Activated CD4-positive, alpha-beta T cell treated with anti-CD3 and anti-CD28 coated beads for 1 hour (primary cell): ENCODE measurements around the gene BAZ1B.
"Not testable (repeated sequence)": the region's sequence is repeated elsewhere in the genome, so short reads cannot be mapped to it uniquely, and the experiment has no call there.

Source experiments
- DNase-seq: peaks from one replicate; pipeline ENCODE4 v3.0.0-alpha.2; 2020

The BAZ1B gene

DNA sequence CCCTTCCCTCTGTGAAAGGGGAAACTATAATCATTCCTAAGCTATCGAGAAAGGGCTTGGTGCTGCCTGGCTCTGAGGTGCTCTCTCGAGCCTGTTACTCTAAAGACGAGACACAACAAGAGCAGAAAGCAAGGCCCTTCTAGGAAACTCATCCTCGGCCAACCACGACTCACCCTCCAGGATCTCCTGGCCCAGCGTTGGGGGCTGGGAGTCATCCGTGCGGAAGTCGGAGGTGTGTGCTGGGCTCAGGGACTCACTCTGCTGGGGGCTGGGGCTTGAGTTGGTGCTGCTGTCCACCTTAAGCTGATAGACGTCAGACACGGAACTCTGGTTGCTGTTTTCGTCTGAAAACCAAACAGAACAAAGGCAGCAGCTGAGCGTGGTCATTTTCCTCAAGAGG lies 17.6 kb upstream of the BAZ1B start:
- no peak for DNase-seq

GRCh38 chr7:73538510-73538909 lies 16.4 kb upstream of the BAZ1B start:
- not testable (repeated sequence) for DNase-seq

DNA sequence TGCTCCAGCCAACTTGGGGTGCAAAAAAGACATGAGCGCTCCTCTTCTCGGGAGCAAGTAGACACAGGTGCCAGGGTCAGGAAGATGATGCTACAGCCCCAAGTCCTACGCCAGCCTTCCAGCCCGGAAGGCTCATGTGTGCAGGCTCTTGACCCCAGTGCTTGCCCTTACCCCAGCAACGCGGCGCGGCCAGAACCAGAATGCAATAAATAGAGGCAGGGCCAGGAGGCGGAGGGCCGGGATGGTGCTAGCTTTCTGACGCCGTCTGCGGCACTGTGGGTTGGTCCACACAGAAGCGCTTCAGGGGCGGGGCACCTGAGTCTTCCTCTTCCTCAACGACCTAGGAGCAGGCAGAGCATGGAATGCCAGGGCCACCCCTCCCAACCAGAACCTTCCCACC lies 15.0 kb upstream of the BAZ1B start:
- DNase-seq: no peak

DNA sequence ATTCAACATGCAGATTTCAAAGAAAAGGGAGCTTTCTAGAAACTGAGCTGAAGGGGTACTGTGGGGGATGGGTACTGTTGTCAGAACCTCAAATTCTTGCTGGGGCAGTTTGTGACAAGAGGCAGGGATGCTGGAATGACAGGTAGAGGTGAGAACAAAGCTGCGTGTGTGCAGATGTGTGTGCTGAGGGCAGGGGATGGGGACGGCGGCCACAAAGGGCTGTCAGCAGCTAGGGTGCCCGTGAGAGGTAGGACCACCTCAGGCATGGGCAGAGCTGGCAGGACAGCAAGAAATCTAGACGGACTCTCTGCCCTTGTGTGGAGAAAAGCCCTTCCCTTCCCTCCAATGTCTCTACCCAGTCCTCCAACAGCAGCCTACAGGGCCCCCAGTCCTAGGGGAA lies 14.4 kb upstream of the BAZ1B start:
- no peak for DNase-seq

DNA sequence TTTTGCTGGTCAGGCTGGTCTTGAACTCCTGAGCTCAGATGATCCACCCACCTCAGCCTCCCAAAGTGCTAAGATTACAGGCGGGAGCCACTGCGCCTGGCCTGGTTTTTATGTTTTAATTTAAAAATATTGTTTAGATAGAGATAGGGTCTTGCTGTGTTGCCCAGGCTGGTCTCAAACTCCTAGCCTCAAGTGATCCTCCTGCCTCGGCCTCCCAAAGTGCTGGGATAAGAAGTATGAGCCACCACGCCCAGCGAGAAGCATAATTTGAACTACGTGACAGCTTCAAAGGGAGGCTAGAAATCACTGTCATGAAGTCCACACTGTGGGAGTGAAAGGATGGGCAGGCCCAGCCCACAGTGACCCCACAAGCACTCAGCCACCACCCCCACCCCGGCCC lies 13.8 kb upstream of the BAZ1B start:
- not testable (repeated sequence) for DNase-seq

GRCh38 chr7:73533742-73534141 lies 11.6 kb upstream of the BAZ1B start:
- no peak for DNase-seq

DNA sequence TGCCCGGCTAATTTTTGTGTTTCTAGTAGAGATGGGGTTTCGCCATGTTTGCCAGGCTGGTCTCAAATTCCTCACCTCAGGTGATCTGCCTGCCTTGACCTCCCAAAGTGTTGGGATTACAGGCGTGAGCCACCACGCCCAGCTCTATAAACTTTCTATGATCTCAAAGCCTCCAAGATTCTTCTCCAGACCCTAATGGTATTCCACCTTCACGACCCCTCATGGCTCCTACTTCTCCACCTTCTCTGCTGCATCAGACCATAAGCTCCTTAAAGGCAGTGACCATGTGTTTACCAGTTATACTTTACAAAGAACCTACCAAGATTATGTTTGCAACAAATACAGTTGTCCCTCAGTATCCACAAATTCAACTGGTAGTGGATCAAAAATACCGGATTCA lies 10.1 kb upstream of the BAZ1B start:
- no peak for DNase-seq

DNA sequence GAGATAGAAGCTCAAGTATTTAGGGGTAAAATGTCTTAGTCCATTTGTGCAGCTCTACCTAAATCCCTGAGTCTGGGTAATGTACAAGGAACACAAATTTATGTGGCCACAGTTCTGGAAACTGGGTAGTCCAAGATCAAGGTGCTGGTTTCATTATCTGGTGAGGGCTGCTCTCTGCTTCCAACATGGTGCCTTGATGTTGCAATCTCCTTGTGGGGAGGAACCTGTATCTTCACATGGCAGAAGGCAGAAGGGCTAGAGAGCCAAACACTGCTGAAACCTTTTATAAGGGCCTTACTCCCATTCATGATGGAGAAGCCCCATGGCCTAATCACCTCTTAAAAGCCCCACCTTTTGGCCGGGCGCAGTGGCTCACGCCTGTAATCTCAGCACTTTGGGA lies 8.7 kb upstream of the BAZ1B start:
- no peak for DNase-seq

GRCh38 chr7:73526896-73527821 lies 5.1 kb upstream of the BAZ1B start:
- no peak for DNase-seq

DNA sequence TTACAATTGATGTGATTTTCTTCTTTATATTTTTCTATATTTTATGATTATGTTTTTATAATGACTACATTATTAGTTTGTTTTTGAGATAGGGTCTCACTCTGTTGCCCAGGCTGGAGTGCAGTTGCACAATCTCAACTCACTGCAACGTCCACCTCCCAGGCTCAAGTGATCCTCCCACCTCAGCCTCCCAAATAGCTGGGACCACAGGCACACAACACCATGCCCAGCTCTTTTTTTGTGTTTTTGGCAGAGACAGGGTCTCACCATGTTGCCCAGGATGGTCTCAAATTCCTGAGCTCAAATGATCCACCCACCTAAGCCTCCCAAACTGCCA lies 4.0 kb upstream of the BAZ1B start:
- DNase-seq: not testable (repeated sequence)

DNA sequence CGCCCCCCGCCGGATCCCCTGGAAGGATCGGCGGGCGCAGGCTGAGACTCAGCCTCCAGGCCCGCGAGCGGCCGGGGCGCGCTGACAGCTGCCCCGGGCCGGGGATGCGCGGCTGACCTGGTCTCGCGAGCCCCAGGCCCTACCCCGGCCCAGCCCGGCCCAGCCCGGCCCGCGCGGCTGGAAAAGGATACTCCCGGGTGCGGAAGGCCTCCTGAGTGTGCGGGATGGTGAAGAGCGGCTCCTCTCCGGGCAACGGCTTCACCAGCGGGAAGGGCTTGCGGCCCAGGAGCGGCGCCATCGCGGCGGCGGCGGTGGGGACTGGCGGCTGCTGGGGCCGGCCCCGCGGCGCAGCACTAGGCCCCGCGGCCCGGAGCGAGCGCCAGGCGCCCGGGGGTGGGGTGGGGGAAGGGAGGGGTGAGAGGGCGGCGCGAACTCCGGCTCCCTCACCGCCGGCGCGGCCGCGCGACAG lies 423 bp downstream of the BAZ1B start:
- no peak for DNase-seq

DNA sequence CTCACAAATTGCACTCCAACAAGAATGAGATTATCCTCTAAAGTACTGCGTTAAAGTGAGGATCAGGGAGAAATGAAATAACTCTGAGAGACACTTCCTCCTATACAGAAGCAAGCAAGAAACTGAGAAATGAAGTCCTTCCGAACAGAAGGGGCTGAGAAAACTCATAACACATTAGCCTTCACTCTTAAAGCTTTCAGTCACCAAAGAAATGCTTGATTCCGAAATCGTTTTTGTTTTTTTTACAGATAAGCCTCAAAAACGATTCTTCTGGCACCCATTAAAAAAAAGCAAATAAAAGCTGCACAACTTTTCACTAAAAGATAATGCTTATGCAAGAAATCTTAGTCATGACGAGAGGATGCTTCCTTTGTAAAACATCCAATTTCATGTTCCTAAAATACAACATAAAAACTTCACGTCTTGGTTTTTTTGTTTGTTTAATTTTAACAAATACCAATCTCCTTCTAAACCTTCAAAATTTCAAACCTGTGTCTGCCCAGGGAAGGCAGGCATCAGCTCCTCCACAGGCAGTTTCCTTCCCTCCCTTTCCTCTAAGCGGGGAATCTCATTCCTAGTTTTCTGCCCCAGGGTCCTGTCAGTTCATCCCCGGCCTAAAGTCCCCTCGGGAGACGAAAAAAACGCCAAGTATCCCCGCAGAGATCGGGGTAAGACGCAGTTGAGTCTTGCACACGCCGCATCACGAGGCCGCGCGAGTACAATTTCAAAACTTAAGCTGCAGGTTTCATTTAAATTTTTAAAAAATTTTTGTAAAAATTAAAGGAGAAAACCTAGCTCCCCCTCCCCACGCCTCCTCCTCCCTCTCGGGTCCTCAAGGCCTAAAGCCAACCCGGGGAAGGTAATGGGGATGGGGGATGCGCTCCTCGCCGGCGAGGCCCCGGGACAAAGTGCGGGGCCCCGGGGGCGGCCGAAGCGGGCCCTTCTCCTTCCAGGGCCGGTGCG lies 1.1 kb downstream of the BAZ1B start:
- DNase-seq: no peak

DNA sequence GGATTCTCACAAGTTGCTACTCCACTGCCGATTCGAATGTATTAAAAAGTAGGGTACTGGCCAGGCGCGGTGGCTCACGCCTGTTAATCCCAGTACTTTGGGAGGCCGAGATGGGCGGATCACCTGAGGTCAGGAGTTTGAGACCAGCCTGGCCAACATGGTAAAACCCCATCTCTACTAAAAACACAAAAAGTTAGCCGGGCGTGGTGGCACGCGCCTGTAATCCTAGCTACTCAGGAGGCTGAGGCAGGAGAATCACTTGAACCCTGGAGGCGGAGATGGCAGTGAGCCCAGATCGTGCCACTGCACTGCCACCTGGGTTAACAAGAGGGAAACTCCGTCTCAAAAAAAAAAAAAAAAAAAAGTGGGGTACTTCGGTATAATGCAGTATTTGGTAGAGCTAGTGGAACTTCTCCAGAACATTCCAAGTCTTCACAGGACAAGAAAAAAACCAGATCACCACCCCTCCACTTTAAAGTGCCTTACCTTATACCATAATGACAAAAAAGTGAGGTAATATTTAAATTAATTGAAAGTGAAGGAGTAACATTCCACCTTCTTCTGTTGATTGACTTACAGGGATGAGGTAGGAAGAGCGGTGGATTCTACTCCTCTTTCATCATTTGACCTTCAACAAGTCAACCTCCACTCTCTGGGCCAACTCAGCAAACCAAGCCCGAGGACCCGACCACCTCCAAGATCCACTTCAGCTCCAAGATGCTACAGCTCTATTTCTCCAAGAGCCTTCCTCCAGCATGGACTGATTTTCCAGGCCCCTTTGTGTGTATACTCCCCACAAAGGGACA lies 2.0 kb downstream of the BAZ1B start:
- DNase-seq: no peak

DNA sequence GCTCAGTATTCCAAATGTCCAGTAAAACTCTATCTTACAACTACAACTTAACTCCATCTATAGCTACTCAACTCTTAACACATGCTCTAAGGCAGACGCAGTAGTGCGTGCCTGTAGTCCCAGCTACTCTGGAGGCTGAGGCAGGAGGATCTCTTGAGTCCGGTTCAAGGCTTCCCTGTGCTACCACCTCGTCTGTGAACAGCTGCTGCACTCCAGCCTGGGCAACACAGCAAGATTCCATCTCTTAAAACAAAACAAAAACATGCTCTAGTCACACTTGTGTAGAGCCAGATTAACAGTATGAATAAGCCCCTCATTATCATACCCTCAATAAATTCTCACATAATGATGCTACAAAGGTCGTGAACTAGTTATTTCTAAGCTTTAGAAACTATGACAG lies 3.6 kb downstream of the BAZ1B start:
- DNase-seq: no peak

DNA sequence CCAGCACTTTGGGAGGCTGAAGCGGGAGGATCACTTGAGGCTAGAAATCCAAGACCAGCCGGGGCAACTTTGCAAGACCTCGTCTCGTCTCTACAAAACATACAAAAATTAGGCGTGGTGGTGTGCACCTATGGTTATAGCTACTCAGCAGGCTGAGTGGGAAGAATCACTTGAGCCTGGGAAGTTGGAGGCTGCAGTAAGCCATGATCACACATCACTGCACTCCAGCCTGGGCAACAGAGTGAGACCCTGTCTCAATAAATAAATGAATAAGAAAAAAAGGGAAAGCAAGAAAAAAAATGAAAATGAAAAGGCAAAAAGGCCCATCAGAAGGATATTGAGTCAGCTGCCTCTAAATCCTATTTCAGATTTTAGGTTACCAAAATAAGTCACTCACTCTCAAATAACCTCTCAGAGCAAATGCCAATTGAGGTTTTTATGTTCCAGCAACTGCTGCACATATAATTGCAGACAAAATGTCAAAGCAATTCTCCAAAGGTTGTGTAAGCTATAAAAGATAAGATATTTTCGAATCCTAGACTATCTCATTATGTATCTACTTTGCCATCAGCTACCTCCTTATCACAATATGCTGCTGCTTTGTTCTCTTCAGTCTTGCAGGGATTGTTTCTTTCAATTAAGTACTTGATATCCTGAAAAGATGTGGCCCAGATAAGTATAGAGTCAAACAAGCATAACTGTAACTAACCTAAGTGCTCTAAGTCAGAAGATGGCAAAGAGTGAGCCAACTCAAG lies 4.7 kb downstream of the BAZ1B start:
- DNase-seq: no peak

GRCh38 chr7:73515178-73515577 lies 6.9 kb downstream of the BAZ1B start:
- no peak for DNase-seq

DNA sequence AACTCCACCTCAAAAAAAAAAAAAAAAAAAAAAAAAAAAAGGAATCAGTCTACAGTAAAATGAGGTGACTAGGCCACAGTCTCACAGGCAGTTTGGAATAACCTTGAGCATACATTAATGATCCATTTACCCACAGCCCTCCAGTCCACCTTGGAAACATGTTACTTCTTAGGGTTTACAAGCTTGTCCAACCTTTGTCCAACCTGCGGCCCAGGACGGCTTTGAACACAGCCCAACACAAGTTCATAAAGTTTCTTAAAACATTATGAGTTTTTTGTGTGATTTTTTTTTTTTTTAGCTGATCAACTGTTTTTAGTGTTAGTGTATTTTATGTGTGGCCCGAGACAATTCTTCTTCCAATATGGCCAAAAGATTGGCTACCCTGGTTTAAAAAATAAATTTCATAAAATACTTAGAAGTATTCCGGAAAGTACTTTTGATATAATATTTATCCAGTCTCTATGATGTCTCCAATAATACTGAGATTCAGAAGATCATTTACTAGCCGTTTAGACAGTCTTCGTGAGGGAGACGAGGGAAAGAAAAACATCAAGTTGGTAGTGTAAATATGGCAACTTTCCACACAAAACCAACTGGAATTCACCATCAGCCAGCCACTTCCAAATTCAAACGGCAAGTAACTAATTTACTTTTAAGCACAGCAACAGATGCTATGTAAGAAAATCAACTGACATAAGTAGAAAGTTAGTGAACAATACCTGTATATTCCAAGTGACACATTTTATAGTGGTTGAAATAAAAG lies 9.9 kb downstream of the BAZ1B start:
- DNase-seq: no peak

- no peak for DNase-seq
Observed at GRCh38 chr7:73509463-73509862, 12.6 kb downstream of the BAZ1B start.

DNA sequence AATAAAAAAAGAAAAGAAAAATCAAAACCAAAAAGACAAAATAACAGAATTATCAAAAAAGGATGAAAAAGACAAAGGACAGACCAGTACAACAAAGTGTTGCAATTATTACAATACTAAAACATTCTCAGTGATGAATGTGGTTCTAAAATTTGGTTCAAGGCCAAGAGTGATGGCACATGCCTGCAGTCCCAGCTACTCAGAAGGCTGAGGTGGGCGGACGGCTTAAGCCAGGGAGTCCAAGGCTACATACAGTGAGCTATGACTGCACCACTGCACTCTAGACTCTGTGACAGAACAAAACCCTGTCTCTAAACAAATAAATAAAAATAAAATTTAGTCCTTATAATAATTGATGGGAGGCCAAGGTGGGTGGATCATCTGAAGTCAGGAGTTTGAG lies 14.5 kb downstream of the BAZ1B start:
- DNase-seq: no peak

DNA sequence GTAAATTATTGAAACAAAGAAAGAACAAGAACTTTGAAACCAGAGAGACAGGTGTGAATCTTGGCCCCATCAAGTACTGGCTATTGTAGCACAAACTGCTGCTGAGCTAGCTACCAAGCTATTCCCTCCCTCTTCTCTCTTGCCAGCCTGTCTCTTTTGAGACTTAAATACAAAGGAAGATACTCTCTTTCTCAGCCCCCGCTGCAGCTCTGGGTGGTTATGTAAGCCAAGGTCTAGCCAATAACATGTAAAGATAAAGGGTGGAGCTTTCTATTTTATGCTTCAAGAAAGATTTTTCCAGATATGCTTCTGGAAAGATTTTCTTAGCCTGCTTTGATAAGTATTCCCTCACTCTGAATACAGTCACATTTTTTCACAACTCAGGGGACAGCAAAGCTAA lies 17.2 kb downstream of the BAZ1B start:
- DNase-seq: no peak

DNA sequence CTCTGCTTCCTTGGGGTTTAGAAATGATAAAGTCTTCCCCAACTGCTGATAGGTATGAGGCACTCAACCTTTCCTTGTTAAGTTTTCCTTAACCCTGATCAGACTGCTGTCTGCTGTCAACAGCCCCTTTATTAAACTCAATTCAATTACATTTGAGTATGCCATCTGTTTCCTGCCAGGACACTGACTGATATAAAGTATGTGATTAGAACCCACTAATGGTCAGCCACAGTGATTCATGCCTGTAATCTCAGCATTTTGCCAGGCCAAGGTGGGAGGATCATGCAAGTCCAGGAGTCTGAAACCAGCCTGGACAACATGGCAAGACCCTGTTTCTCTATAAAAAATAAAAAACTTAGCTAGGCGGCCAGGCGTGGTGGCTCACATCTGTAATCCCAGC lies 18.1 kb downstream of the BAZ1B start:
- no peak for DNase-seq
